Inferior parietal cortex (tissue), 1 donor: ENCODE results near the gene SPAG9.

Source experiments
- DNase-seq: peaks from one replicate; pipeline ENCODE4 v3.0.0-alpha.2; 2016; ENCODE audit errors: extremely low spot score

The SPAG9 gene, protein sequence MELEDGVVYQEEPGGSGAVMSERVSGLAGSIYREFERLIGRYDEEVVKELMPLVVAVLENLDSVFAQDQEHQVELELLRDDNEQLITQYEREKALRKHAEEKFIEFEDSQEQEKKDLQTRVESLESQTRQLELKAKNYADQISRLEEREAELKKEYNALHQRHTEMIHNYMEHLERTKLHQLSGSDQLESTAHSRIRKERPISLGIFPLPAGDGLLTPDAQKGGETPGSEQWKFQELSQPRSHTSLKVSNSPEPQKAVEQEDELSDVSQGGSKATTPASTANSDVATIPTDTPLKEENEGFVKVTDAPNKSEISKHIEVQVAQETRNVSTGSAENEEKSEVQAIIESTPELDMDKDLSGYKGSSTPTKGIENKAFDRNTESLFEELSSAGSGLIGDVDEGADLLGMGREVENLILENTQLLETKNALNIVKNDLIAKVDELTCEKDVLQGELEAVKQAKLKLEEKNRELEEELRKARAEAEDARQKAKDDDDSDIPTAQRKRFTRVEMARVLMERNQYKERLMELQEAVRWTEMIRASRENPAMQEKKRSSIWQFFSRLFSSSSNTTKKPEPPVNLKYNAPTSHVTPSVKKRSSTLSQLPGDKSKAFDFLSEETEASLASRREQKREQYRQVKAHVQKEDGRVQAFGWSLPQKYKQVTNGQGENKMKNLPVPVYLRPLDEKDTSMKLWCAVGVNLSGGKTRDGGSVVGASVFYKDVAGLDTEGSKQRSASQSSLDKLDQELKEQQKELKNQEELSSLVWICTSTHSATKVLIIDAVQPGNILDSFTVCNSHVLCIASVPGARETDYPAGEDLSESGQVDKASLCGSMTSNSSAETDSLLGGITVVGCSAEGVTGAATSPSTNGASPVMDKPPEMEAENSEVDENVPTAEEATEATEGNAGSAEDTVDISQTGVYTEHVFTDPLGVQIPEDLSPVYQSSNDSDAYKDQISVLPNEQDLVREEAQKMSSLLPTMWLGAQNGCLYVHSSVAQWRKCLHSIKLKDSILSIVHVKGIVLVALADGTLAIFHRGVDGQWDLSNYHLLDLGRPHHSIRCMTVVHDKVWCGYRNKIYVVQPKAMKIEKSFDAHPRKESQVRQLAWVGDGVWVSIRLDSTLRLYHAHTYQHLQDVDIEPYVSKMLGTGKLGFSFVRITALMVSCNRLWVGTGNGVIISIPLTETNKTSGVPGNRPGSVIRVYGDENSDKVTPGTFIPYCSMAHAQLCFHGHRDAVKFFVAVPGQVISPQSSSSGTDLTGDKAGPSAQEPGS (N-terminal part only)

DNA sequence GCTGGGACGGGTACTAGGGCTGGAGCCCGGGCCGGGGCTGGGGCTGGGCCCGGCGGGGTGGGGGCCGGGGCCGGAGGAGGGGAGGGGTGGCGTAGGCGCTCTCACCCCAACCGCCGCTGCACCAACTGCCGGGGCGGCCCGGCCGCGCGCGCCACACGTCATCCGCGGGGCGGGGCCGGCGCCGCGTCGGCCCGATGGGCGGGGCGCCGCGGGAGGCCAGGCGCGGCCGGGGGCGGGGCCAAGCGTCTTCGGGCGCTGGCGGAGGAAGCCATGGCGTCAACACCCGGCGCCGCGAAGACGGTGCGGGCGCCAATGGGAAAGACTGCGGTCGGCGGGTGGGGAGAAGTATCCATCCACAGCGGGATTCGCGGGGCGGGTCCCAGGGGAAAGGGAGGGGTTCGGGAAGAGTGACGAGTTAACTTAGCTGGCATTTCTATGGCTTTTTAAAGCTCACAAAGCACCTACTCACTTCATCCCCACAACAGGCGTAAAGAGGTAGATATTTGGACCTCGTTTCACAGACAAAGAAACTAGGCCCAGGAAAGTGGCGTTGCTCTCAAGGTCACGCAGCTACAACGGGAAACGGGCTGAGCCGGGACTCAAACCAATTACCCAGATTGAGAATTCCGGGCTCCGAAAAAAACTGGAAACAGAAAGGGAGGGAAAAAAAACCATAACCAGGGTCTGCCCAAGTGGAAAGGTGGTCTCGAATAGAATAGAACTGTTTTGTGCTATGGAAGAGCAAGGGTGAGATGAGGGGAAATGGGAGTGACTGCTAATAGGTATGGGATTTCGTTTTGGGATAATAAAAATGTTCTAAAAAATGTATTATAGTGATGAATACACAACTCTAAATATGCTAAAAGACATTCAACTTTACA is at the start of gene SPAG9:
Gene SPAG9, minus strand, starts transcription at position 130 of the 881 bp plus-strand sequence. CDS start 212 bp downstream, outside the sequence.
- DNase-seq: peak; percentile 92

DNA sequence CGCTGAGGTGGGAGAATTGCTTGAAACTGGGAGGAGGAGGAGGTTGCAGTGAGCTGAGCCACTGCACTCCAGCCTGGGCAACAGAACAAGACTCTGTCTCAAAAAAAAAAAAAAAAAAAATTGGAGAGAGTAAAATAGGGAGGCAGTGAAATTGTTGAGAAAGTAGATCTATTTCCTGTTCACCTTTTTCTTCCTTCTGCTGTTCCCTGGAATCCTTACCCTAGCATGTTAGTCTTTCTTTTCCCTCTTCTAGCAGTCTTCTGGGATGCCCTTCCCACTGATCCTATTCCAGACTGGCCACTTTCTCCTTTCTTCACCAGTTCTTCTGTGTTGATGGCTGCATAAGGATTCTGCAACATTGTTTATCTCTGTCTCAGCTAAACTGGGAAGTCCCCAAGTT is 48.7 kb upstream of the SPAG9 start:
- no peak for DNase-seq

DNA sequence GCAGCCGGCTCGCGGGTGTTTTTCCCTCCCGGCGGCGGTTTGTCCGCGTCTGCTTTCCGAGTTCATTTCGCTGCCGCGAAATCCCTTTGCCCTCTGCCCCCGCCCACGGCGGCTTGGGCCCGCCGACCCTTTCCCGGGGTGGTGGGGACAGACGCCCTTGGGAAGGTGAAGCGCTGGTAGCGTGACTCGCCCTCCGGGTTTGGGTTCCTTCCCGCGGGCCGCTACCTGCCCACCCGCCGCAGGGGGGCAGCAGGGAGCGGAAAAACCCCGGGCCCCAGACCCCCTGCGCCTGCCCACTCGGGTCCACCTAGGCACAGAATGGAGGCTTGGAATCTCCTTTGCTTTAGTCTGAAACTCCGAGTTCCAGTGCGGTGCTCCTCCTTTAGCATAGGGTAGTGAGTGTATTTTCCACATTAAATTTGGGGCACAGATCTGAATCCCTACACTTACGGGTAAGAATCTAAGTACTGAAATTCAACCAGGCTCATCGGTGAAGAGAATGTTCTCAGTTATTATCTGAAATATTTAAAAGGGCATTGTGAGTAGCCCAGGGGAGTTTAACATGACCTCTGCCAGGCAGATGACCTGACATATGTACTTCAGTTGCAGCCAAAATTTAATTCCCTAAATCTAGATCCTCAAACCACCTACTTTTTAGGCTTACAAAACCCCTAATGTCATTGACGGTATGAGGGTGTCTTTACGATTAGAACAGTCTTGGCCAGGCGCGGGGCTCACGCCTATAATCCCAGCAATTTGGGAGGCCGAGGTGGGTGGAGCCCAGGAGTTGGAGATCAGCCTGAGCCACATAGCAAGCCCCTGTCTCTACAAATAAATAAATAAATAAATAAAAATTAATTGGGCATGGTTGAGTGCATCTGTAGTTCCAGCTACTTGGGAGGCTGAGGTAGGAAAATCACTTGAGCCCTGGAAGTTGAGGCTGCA is 46.6 kb upstream of the SPAG9 start:
- no peak for DNase-seq

DNA sequence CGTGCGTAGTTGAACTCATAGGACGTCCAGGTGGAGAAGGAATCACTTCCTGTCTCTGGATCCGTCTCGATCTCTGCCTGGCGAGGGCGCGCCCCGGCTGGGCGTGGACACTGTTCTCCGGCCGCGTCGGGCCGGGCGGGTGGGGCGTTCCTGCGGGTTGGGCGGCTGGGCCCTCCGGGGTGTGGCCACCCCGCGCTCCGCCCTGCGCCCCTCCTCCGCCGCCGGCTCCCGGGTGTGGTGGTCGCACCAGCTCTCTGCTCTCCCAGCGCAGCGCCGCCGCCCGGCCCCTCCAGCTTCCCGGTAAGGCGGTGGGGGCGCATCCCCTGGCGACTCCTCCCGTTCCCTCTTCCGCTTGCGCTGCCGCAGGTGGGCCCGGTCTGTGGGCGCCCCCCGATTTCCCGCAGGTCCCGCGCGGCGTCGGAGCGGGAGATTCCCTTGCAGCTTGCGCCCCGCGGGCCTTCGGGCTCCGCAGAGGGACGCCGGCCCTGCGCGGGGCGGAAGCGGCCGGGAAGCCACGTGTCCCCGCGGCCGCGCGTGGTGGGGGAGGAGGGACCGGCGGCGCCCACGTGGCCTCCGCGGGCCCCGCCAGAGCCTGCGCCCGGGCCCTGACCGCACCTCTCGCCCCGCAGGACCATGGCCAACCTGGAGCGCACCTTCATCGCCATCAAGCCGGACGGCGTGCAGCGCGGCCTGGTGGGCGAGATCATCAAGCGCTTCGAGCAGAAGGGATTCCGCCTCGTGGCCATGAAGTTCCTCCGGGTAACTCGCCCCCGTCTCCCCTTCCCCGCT is 45.7 kb upstream of the SPAG9 start, which contains the start of gene NME2:
Gene NME2, plus strand, starts transcription at position 214 of the 789 bp plus-strand sequence. Its CDS starts 420 bp downstream, at position 634.
- peak; percentile 67 for DNase-seq

DNA sequence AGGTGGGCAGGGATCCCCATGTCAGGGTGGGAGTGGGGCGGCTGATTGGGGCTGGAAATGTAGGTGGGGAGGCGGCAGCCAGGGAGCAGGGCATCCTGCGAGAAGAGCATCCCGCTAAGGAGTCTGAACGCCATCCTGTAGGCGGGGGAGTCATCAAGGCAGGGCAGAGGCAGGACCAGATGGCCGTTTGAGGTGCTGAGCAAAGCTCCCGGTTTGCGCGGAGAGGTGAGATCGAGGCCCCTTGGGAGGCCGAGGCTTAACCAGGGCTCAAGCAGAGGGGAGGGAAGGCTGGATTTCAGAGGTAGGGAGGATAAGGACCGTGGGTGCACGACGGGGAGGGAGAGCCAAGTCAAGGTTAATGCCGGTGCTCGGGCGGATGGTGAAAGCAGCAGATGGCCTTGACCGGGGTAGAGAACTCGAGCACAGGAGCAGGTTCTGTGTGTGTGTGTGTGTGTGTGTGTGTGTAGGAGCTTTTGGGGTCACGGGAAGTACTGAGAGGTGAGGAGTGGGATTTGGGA is 45.1 kb upstream of the SPAG9 start:
- DNase-seq: no peak

DNA sequence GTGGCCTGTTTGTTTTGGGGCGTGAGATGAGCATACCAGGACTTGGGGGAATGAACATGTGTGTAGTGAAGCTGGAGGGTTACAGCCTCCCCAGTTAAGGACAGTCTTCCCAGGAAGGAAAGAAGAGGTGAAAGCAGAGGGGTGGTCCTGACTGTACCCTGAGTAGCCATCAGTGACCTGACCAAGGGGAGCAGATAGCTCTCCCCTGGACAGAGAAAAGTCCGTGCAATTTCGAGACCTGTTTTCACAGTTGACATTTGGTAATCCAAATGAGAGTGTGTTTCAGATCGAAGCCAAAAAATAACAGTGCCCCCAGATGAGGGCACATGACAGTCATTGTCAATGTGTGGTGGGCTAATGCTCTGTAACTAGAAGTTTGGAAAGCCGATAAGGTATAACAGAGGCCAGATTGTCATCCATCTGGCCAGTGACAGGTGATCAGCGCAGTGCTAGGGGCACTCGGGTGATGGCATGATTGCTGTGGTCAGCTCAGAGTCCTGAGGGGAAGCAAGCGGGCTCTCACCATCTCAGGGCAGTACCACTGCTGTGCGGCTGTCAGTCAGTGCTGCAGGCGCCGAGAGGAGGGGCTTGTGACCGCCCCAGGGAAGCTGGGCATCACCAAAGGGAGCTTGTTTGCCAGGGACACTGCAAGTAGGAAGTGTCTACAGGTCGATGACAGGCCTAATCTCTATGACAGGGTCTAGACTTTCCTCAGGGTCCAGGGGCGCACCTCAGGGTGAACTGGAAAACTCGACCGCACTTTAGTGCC is 44.4 kb upstream of the SPAG9 start:
- no peak for DNase-seq

DNA sequence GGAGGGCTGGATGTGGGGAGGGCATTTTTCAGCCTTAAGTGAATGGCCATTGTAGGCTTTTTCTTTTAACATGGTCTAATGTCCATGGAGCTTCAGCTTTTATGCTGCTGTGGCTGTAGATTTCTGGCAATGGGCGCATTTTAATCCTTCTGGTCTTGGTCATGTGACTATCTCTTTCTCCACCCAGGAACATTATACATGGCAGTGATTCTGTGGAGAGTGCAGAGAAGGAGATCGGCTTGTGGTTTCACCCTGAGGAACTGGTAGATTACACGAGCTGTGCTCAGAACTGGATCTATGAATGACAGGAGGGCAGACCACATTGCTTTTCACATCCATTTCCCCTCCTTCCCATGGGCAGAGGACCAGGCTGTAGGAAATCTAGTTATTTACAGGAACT is 40.9 kb upstream of the SPAG9 start:
- DNase-seq: no peak

DNA sequence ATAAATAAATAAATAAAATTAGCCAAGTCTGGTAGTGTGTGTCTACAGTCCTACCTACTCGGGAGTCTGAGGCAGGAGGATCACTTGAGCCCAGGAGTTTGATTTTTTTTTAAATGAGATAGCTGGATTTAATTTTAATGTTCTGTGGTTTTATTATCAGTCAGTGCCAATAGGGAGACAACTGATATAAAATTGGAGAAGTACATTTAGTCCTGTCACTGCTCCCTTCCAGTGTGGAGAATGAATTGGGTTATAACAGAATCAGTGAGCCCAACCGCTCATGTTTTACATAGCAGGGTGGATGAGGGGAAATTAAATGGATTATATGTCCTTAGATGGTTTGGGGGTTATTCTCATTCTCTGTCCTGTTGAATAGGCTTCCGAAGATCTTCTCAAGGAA is 38.9 kb upstream of the SPAG9 start:
- DNase-seq: no peak

DNA sequence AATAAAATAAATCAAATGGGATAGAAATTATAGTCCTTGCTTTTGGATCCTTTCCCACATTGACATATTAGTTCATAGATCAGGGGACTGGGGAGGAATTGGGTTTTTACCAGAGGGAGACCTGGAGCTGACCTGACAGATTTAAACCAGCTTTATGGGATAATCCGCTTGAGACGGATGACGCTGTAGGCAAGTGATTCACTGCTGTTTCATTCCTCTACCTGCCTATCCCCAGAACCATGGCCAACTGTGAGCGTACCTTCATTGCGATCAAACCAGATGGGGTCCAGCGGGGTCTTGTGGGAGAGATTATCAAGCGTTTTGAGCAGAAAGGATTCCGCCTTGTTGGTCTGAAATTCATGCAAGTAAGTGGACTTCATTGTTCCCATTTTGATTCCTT is 34.7 kb upstream of the SPAG9 start:
- no peak for DNase-seq

DNA sequence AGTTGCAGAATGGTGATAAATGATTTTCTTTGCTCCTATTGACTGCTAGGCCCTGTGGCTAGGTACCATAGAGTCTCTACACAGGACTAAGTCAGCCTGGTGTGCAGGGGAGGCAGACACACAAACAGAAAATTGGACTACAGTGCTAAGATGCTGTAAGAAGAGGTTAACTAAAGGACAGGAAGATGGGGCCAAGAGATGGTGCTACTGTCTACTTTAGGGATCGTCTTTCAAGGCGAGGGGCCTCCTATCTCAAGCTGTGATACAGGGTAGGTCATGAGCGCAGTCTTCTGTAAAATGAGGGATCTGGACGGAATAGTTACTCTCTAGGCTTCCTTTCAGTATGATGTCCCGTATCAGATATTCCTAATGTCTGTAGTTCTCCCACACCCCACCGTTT is 33.5 kb upstream of the SPAG9 start:
- DNase-seq: no peak

DNA sequence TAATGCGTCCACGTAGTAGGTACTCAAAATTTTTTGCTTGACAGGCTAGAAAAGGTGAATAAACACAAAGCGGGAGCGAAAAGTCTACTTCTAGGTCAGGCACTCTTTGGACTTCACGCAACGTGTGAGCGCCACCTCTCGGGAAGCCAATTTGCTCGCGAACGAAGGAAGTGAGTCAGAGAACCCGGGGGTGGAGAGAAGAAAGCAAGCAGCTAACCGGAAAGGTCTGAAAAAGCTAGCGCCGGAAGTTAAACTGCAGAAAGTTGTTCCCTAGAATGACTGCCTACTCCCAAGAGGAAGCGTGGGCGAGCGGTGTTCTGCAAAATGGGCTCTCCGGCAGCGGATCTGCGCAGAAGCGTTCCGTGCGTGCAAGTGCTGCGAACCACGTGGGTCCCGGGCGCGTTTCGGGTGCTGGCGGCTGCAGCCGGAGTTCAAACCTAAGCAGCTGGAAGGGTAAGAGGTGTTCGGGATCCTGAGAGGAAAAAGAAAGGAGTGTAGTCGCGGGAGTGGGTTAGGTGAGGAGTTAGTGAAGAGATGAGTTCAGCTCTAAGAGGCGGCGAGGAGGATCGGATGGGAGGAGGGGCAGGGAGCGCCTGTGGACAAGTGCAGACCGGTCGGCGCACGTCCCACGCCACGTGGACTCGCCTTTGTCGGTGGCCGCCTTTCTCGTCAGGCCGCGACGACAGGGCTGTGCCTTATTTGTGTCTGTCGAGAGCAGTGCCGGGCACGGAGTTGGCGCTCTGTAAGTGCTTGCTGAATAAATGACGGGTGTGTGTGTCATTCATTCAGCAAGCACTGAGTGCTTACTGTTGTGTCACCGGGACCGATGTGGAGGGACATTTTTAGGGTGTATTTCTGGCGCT is 32.8 kb upstream of the SPAG9 start, which contains the start of gene NME1:
Gene NME1, plus strand, starts transcription at position 350 of the 863 bp plus-strand sequence. CDS start 2,096 bp downstream, outside the sequence.
- DNase-seq: peak; percentile 100

DNA sequence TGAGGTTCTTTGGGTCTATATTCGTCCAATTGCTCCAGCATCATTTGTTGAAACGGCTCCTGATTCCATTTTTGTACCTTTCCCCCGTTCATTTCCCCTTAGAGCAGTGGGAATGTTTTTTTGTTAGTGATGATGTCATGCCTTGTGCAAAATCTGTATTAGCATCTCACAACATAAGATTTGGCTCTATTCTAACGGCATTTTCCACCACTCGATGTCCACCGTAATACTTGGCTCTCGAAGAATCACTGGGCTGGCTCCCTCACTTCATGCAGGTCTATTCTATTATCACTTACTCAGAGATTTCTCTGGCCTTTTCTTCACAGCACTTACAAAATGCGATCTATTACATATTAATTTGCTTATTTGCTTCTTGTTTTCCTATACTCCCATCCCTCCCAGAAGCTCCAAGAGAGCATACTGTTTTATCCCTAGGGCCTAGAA is 32.1 kb upstream of the SPAG9 start:
- DNase-seq: no peak

DNA sequence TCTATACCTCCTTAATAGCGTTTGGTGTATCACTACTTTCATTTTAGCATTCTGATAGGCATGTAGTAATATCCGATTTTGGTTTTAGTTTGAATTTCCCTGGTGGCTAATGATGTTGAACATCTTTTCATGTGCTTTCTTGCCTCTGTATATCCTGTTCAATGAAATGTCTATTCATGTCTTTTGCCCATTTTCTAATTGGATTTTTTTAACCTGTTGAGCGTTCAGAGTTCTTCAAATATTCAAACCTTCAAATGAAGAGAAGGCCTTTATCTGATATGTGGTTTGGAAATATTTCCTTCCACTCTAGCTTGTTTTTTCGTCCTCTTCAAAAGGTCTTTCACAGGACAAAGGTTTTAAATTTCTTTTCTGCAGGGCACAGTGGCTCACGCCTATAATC is 30.3 kb upstream of the SPAG9 start:
- no peak for DNase-seq

DNA sequence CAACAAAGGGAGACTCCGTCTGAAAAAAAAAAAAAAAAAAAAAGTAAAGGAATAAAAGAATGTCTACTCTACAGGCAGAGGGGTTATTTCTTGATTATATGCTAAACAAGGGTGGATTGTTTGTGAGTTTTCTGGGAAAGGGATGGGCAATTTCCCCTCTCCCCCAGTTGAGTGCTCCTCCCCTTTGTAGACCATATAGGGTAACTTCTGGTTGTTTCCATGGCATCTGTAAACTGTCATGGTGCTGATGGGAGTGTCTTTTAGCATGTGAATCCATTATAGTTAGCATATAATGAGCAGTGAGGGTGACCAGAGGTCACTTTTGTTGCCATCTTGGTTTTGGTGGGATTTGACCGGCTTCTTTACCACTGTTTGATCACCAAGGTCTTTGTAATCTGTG is 28.5 kb upstream of the SPAG9 start:
- no peak for DNase-seq

DNA sequence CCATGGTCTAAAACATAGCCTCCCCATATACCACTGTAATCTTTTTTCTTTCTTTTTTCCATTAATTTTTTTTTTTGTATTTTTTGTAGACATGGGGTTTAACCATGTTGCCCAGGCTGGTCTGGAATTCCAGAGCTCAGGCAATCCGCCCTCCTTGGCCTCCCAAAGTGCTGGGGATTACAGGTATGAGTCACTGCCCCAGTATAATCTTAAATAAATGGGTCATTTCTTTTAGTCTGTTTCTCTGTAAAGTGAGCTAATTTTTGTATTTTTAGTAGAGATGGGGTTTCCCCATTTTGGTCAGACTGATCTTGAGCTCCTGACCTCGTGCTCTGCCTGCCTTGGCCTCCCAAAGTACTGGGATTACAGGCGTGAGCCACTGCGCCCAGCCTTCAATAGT is 27.0 kb upstream of the SPAG9 start:
- DNase-seq: no peak

DNA sequence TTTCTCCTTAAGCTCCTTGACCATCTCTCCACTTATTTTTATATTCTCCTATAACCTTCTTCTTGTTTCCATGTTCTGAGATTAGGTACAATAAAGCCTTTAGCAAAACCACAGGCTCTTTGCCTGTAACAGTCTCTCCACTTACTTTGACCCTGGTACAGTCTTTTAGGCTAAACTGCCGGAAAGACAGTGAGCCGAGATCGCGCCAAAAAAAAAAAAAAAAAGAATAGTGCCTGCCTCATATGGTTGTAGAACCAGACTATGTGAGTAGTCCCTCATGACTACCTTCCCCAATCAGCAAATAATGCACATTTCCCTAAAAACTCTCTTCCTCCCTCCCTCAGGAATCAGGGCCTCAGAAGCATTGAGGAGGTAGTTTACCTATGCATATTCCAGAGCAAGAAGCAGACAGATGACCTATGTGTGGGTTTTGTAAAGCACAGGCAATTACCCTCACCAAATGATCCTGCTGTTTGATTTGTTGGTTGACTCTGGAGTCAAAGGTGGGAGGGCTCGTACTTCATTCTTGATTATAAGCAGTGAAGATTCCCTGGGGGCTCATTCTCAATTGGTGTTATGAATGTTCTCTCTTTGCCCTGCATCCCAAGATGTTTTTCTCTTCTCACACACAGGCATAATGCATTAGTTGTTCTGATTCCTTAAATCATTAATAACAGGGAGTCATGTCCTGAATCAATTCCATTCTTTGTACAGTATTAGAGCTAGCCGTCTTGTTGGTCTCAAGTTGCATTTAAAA is 23.8 kb upstream of the SPAG9 start:
- DNase-seq: no peak
